HAP-1 (cell line): ENCODE data around the gene IRF2BP1.

Experiments
- DNase-seq, 2 experiments: peaks; one replicate each; pipeline ENCODE4 v3.0.0-alpha.2; 2016 to 2020; ENCODE audit warnings: low spot score in 2 of 2
- H3K27me3 ChIP-seq: fragments of 250-450 bp; sonication (Bioruptor Pico); 2 replicates; pipeline ENCODE4 v1.5.1; 2020; ENCODE audit warnings: low read depth, mild to moderate bottlenecking, moderate library complexity
- H3K36me3 ChIP-seq: fragments of 250-450 bp; sonication (Bioruptor Pico); replicated peaks from 2 replicates; pipeline ENCODE4 v1.5.1; 2020; ENCODE audit warnings: mild to moderate bottlenecking
- H3K4me1 ChIP-seq: fragments of 250-450 bp; sonication (Bioruptor Pico); 2 replicates; pipeline ENCODE4 v1.5.1; 2020; ENCODE audit warnings: mild to moderate bottlenecking
- H3K4me3 ChIP-seq: fragments of 250-450 bp; sonication (Bioruptor Pico); 2 replicates; pipeline ENCODE4 v1.5.1; 2020; ENCODE audit warnings: mild to moderate bottlenecking, moderate library complexity
- H3K9me3 ChIP-seq: fragments of 250-450 bp; sonication (Bioruptor Pico); 2 replicates; pipeline ENCODE4 v1.5.1; 2020; ENCODE audit warnings: mild to moderate bottlenecking, moderate library complexity
- in situ Hi-C: fragments of 300-500 bp; cut with MboI; formaldehyde crosslinking; loops from 3 replicates; pipeline ENCODE4 v1.14.3; 2020; ENCODE audit warnings: low sequenced_read_pairs, inconsistent platforms, mixed read lengths

IRF2BP1 gene

DNA sequence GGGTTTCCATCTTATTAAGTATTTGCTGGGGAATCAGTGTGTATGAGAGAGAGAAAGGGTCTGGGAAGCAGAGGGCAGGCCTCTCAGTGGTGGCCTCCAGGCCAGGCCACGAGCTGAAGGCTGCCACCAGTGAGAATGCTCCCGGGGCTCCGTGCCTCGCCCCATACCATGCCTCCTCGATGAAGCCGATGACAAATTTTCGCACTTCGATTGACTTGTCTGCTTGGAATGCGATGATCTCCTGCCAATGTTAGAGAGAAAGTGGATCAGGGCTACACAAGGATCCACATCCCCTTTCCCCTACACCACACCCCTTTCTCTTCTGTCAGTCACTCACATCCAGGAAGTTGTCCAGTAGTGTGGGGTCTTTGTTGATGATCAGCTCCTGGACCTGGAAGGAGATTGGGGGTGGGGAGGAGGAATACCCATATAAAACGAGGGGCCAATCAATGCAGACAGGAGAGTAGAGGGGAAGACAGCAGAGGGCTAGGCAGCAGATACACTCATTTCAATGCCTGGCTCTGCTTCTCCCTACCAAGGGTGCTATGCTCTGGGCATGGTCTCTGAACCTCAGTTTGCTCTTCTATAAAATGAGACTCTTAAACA, 33.7 kb downstream of the IRF2BP1 start:
- Histone ChIP-seq H3K4me3 (no peak overlapping the region), H3K27me3 (no peaks in the 10 kb centered on the region), H3K9me3 (no peaks in the 10 kb centered on the region), H3K36me3 (peaks cover 70% of the 10 kb centered on the region), H3K4me1 (no peaks in the 10 kb centered on the region)
- DNase-seq, result no peak
- in situ Hi-C loops, result no loop called here

DNA sequence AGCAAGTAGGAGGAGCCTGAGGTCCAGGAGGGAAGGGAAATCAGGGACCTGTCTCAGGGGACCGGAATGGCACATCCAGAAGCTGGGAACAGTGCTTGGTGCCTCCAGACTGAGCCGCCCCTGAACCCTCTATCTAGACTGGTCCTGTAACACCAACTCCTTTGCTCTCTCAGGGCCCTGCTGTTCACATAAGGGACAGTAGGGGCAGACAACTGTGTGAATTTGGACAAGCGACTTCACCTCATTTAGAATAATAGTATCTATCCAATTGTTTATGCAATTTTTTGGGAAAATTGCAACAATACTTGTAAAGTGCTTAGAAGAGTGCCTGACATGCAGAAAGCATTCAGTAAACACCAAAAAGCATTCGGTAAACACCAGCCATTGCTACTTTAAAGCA, 37.0 kb downstream of the IRF2BP1 start:
- peaks cover 94% of the 10 kb centered on the region for H3K36me3 ChIP-seq
- in situ Hi-C loops, result no loop called here
- H3K4me1 ChIP-seq, result no peaks in the 10 kb centered on the region
- DNase-seq, result no peak
- no peaks in the 10 kb centered on the region for H3K27me3 ChIP-seq
- no peak overlapping the region for H3K4me3 ChIP-seq
- no peaks in the 10 kb centered on the region for H3K9me3 ChIP-seq

DNA sequence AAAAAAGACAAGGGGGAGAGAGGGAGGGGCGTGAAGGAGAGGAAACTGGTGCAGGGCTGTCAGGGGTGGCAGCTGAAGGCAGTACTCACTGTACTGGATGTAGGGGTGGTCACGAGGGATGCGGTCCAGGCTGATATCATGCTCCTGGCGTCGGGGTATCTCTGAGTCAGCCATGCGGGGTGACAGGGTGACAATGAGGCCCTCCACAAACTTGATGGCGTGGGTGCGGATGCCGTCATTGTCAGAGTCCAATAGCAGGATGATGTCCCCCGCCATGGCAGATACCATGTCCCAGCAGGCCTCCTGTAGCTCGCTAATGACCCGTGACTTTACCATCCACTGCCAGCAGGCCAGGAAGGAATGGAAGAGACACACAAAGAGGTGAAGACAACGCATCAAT, 38.3 kb downstream of the IRF2BP1 start:
- H3K36me3 ChIP-seq, result peaks cover 96% of the 10 kb centered on the region
- no peaks in the 10 kb centered on the region for H3K27me3 ChIP-seq
- in situ Hi-C loops, result no loop called here
- no peak for DNase-seq
- H3K4me1 ChIP-seq, result no peaks in the 10 kb centered on the region
- H3K9me3 ChIP-seq, result no peaks in the 10 kb centered on the region
- H3K4me3 ChIP-seq, result no peak overlapping the region

DNA sequence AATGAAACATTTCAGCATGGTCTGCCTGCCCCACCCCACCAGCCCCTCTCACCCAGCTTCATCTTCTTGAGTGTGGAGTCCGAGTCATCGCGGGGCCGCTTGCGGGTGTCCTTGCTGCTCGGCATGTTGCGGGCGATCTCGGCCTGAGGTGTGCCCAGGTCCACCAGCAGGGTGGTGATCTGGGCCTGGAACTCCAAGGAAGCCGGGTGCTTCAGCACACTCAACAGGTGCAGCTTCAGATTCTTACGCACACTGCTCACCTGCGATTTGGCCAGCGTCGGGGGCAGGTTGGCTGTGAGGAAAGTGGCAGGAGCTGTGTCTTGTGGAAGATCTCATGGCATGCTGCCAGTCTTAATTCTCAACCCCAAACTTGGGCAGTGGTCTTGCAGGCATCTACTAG, 43.7 kb downstream of the IRF2BP1 start:
- no peak for DNase-seq
- no peaks in the 10 kb centered on the region for H3K9me3 ChIP-seq
- H3K4me3 ChIP-seq, result no peak overlapping the region
- peaks cover 75% of the 10 kb centered on the region for H3K36me3 ChIP-seq
- H3K27me3 ChIP-seq, result no peaks in the 10 kb centered on the region
- in situ Hi-C loops, result no loop called here
- H3K4me1 ChIP-seq, result no peaks in the 10 kb centered on the region

DNA sequence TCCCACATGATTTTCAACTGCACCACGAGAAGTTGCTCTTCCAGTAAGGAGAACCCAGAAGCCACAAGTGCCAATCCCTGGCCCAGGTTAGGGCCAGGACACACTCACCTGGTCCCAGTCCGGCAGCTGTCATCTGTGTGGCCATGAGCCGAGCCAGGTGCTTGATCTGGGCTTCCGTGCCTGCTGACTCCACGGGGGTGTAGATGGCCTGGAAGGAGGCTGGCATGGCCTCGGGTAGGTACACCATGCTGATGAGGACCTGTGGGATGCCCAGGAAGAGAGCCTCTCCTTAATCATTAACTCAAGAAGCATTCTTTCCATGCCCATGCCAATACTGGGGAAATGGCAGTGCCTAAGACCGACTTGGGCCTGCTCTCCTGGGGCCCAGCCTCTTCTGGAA, 51.0 kb downstream of the IRF2BP1 start:
- in situ Hi-C loops, result no loop called here
- Histone ChIP-seq H3K4me3 (no peak overlapping the region), H3K36me3 (peaks cover 88% of the 10 kb centered on the region), H3K27me3 (no peaks in the 10 kb centered on the region), H3K9me3 (no peaks in the 10 kb centered on the region), H3K4me1 (no peaks in the 10 kb centered on the region)
- no peak for DNase-seq
